Spinal cord (tissue), 10 donors: ENCODE measurements around the gene ZBTB1. TPM values are rescaled to one million over a fixed set of nuclear protein-coding genes. Genes with fewer than 3 reads are reported as not detected.
"Not testable (repeated sequence)": the region's sequence is repeated elsewhere in the genome, so short reads cannot be mapped to it uniquely, and the experiment has no call there.

Experiments used
- DNase-seq, 6 donors: peaks; one replicate each; pipeline versions ENCODE4 v3.0.0 to v3.0.0-alpha.2; 2013 to 2015; ENCODE audit warnings: low spot score in 6 of 6, low read depth in 4 of 6
- H3K27ac ChIP-seq: one replicate; pipeline ENCODE4 v1.5.1; 2013; ENCODE audit warnings: low read depth, low read length, control low read depth
- H3K27me3 ChIP-seq: one replicate; pipeline ENCODE4 v1.6.1; 2013; ENCODE audit warnings: low read length; ENCODE audit not compliant: control insufficient read depth, insufficient read depth
- H3K36me3 ChIP-seq: one replicate; pipeline ENCODE4 v1.6.1; 2013; ENCODE audit warnings: low read length; ENCODE audit not compliant: control insufficient read depth, insufficient read depth
- H3K4me1 ChIP-seq: one replicate; pipeline ENCODE4 v1.6.1; 2013; ENCODE audit warnings: low read length; ENCODE audit not compliant: control insufficient read depth, insufficient read depth
- H3K4me3 ChIP-seq: one replicate; pipeline ENCODE4 v1.5.1; 2013; ENCODE audit warnings: low read depth, low read length, control low read depth
- H3K9me3 ChIP-seq: one replicate; pipeline ENCODE4 v1.6.1; 2013; ENCODE audit warnings: low read length; ENCODE audit not compliant: control insufficient read depth, insufficient read depth
- WGBS: methylation state at CpG from one replicate; pipeline ENCODE4 v1.1.5; 2013; ENCODE audit warnings: missing lambda C conversion rate; ENCODE audit not compliant: insufficient coverage; 5-methylcytosine and 5-hydroxymethylcytosine counted together
- polyA plus RNA-seq, 2 donors: library from polyadenylated mRNA; unstranded; fragments of 120-200 nt; gene quantifications; one replicate each; pipeline ENCODE4 v1.2.1, GENCODE V29; 2013; ENCODE audit not compliant: insufficient read length in 2 of 2
- total RNA-seq, 2 donors: library from RNA; depleted of rRNA in 1 of 2; stranded (reverse); fragments of 120-200 nt in 1 of 2; fragments of >200 nt in 1 of 2; gene quantifications; one replicate each; pipeline versions ENCODE4 v1.2.3 to v1.2.4, GENCODE V29; 2013 to 2014
- donor health status: healthy.

Gene ZBTB1
- total and polyA plus RNA-seq, 4 donors = 35.7 to 75.1 (median 49.1) TPM

DNA sequence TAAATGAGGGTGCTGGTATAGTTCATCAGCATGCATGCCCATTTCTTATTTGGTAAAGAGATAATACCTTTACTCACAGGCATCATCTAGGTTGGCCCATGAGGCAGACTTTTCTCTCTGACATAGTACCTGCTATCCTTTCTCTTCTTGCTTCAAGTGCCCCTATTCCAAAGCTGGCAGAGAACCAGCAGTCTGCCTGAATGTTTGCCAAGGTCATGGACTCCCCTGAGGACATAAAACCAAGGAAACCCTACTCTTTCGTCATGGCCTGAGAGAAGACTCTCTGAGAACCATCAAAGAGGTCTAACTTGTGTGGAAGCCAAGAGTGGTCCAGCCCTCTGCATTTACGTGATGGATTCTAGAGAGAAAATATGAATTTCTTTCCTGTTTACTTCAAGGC, 57.1 kb downstream of the ZBTB1 start:
- H3K27me3 ChIP-seq = no peaks in the 10 kb centered on the region
- no peaks in the 10 kb centered on the region for H3K36me3 ChIP-seq
- no peak overlapping the region for H3K4me3 ChIP-seq
- peaks cover 6% of the 10 kb centered on the region for H3K4me1 ChIP-seq
- 58% methylated on average over 2 of the region's 2 CpGs for WGBS
- no peak for DNase-seq
- no peaks in the 10 kb centered on the region for H3K9me3 ChIP-seq
- H3K27ac ChIP-seq = no peak overlapping the region

DNA sequence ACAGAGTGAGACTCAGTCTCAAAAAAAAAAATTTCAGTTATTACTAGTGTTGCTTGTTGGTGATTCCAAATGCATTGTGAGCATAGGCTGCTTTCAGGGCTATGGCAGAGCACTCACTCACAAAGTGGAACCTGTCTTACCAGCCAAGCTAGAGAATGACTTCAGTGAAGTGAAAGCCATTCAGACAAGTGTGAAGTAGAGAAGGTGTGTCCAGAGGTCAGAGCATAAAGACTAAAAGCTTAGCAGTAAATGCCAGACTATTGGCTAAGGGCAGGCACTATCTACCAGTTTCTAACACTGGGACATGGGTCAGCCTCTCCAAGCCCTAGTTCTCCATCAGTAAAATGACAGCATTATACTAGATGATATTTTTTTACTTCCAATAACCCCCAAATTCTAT, 57.9 kb downstream of the ZBTB1 start:
- Histone ChIP-seq H3K4me3 (no peak overlapping the region), H3K9me3 (no peaks in the 10 kb centered on the region), H3K27me3 (no peaks in the 10 kb centered on the region), H3K4me1 (peaks cover 7% of the 10 kb centered on the region), H3K27ac (no peak overlapping the region), H3K36me3 (no peaks in the 10 kb centered on the region)
- DNase-seq = no peak

GRCh38 chr14:64563696-64564095, 59.1 kb downstream of the ZBTB1 start:
- Histone ChIP-seq H3K4me3 (no peak overlapping the region), H3K9me3 (no peaks in the 10 kb centered on the region), H3K27me3 (no peaks in the 10 kb centered on the region), H3K27ac (no peak overlapping the region), H3K36me3 (no peaks in the 10 kb centered on the region), H3K4me1 (peaks cover 7% of the 10 kb centered on the region)
- 83% methylated on average over 1 of the region's 6 CpGs for WGBS
- no peak for DNase-seq

- no peaks in the 10 kb centered on the region for H3K27me3 ChIP-seq
- H3K9me3 ChIP-seq = no peaks in the 10 kb centered on the region
- WGBS = 60% methylated on average over 1 of the region's 5 CpGs
- H3K36me3 ChIP-seq = no peaks in the 10 kb centered on the region
- no peak overlapping the region for H3K4me3 ChIP-seq
- peak overlapping the region; percentile 88 for H3K27ac ChIP-seq
- DNase-seq = peak in 2 of 6 donors; percentile 23 to 68
- H3K4me1 ChIP-seq = peaks cover 7% of the 10 kb centered on the region
Measured at GRCh38 chr14:64566651-64567122, 62.1 kb downstream of the ZBTB1 start.

GRCh38 chr14:64569138-64569631, 64.6 kb downstream of the ZBTB1 start:
- Histone ChIP-seq H3K27ac (peak overlapping the region; percentile 8), H3K9me3 (no peaks in the 10 kb centered on the region), H3K36me3 (no peaks in the 10 kb centered on the region), H3K27me3 (no peaks in the 10 kb centered on the region), H3K4me1 (peaks cover 15% of the 10 kb centered on the region), H3K4me3 (no peak overlapping the region)
- WGBS = 56% methylated on average over 1 of the region's 3 CpGs
- peak in 2 of 6 donors; percentile 48 to 69 for DNase-seq

GRCh38 chr14:64569646-64570045, 65.1 kb downstream of the ZBTB1 start:
- not testable (repeated sequence) for H3K4me3 ChIP-seq, H3K9me3 ChIP-seq, H3K27ac ChIP-seq, H3K27me3 ChIP-seq, H3K36me3 ChIP-seq, DNase-seq
- WGBS = no CpG with 5 or more reads among the region's 7 CpGs
- peaks cover 15% of the 10 kb centered on the region for H3K4me1 ChIP-seq

DNA sequence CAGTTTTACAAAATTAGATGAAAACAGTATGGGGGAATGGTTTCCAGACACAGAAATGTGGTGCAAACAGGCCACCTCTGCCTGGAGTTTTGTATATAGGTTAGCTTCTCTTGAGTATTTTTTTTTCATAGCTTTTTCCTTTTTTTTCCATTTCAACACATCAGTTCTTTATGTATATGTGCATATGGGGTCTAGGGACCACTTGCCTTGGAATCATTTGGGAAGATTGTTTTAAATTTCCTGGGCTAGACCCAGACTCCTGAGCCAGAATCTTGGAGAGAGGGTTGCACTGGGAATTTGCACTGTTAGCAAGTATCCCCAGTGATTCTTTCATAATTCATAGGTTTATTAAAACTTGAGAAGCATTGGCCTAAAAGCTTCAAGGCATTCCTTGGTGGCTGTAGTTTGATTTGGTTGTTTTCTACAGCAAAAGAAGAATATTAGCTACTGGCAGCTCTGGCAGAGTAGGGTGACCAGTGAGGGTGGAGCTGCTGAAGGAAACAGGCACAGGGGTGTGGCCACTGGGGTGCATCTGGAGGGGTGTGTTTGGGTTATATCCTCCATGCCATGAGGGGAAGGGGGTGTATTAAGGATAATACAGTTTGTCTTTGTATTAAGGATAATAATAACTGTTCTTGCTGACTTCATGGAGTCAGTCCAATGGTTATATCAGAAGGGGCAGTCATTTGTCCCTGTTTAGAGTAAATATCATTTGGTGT, 68.0 kb downstream of the ZBTB1 start:
- no peak overlapping the region for H3K4me3 ChIP-seq
- H3K4me1 ChIP-seq = peaks cover 8% of the 10 kb centered on the region

DNA sequence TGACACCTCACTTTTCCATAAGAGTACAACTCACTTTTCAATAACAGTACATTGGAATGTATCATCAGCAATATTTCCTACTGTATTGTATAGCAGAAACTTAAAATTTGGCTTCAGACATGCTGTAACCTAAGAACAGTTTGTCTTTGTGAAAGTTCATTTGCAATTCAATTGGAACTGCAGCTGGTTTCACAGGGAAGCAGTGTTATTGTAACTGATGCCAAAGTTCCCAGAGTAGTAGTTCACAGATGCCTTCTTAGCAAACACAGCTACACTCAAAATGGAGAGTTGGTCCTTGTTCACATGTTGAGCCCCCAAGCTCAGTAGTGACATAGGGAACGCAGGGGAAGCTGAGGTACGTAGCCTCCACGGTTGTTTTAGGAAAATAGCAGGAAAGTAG, 68.5 kb downstream of the ZBTB1 start:
- Histone ChIP-seq H3K9me3 (no peaks in the 10 kb centered on the region), H3K27ac (peak overlapping the region; percentile 62), H3K4me1 (peaks cover 8% of the 10 kb centered on the region), H3K4me3 (no peak overlapping the region), H3K36me3 (no peaks in the 10 kb centered on the region), H3K27me3 (no peaks in the 10 kb centered on the region)
- DNase-seq = peak in 3 of 6 donors; percentile 69 to 92 (median 89)
- no CpG with 5 or more reads among the region's 3 CpGs for WGBS

More for the DNA sequence above, 68.0 kb downstream of the ZBTB1 start:
- H3K9me3 ChIP-seq = no peaks in the 10 kb centered on the region
- H3K36me3 ChIP-seq = no peaks in the 10 kb centered on the region
- H3K27me3 ChIP-seq = no peaks in the 10 kb centered on the region
- peak overlapping the region; percentile 62 for H3K27ac ChIP-seq
- peak in 1 of 6 donors; percentile 59 for DNase-seq
